GM19238 (cell line): ENCODE measurements around the gene FAM241A.
A peak's percentile ranks its signal among the peaks of the same experiment; 100 is the strongest.
"Not testable (repeated sequence)": the region's sequence is repeated elsewhere in the genome, so short reads cannot be mapped to it uniquely, and the experiment has no call there.

Source experiments
- DNase-seq: peaks from one replicate; pipeline ENCODE4 v3.0.0; 2011; ENCODE audit warnings: low spot score; ENCODE audit not compliant: insufficient read length

The FAM241A gene

DNA sequence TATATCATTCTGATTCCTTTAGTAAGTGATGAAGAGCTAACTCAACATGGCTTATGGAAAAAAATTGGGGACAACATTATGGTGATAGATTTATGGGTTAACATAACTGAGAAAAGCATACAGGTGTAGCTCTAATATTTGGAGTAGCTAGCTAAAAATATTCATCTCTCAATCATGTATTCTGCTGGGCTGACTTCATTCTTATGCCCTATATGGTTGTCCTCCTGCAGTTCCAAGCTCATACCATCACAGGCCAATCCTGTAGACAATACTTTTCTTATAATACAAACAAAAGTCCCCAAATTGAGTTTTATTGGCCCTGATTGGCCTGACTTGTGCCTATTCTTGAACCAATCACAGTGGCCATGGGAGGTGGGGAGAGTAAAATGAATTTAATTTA is 6.7 kb upstream of the FAM241A start:
- no peak for DNase-seq

DNA sequence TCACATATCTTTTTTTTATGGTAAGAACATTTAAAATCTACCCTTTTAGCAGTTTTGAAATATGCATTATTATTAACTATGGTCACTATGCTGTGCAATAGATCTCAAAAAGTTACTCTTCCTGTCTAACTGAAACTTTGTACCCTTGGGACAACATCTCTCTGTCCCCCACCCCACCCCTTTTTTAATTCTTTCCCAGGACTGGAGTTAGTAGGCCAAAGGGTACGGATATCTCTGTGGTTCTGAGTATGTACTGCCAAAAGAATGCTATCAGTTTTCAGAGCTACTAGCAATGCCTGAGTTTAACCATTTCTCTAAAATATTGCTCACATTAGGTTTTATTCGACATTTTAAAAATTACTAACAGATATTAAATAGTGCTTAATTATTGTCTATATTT is 4.7 kb upstream of the FAM241A start:
- no peak for DNase-seq

DNA sequence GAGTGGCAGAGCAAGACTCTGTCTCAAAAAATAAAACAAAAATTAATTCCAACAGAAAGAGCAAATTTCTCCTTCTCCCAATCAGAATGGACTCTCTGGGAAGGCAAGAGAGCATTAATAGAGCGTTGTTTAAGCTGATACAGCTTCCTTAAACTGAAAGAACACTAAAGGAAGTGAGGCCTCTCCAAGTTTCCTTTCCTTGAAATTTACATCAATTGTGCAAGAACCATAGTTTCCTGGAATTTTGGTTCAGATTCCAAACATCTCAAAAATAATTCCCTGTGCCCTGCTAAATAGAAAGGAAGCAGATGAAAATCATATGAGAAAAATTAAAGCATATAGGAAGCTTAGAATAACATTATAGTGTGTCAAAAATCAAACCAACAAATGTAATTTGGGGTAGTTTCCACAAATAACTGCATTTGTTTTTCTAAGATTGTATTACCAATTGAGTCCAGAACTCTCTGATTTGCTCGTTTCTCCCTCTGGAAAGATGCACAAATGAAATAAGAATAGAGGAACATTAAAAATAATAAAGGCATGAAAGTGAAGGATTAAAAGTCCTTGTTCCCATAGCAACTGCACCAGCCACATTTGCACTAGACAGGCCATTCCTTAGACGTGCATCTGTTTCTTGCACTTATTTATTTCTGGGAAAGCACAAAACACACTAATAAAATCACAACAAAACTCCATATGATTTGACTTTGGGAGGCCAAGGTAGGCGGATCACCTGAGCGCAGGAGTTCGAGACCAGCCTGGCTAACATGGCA is 3.7 kb upstream of the FAM241A start:
- DNase-seq = no peak

DNA sequence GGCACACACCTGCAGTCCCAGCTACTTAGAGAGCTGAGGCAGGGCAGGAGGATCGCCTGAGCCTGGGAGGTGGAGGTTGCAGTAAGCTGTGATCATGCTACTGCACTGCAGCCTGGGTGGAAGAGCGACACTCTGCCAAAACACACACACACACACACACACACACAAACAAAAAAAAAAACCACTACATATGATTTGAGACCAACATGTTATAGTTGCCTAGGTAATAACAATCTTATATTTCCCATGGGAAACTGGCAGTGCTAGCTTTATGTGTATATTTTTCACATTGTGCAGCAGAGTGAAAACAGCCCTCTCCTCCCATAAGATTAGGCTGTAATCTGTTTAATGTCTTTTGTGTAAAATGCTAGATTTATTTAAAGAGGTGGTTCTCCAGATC is 3.1 kb upstream of the FAM241A start:
- no peak for DNase-seq

DNA sequence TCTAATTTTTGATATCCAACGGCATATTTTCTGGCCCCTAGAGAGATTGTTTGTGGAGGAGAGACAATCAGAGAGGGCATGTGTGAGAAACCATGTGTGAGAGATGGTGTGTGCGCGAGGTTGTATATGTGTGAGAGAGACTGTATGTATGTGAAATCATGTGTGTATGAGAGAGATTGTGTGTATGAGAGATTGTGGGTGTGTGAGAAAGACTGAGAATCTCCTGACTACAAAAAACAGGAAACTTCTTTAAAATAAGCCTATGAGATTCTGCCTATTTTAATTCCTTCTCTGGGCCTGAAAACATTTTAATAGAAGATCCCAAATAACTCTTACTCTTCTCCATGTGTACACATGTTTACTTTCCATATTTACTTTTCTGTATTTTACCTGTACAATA is 1.5 kb upstream of the FAM241A start:
- no peak for DNase-seq

DNA sequence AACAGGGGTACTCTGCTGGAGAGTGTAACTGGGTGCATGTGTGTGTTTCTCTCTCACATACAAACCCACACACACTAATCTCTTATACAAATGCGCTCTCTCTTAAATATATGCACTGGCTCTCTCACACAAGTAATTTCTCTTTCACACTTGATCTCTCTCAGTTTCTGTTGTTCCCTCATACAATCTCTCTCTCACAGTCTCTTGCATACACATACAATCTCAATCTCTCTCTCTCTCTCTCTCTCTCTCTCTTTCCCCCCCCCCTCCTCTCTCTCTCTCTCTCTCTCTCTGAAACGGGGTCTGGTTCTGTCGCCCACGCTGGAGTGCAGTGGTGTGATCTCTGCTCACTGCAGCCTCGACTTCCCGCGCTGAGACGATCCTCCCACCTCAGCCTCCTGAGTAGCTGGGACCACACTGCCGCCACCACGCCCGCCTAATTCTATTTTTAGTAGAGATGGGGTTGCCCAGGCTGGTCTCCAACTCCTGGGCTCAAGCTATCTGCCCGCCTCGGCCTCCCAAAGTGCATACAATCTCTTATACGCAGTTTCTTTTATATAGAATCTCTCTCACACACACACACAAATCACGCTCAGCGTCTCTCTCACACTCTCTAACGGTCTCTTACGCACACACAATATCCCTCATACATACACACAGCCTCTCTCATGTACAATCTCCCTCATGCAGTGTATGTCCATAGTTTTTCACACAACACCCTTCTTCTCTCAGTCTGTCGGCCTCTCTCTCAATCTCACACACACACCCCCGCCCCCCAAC is 518 bp upstream of the FAM241A start:
- no peak for DNase-seq

DNA sequence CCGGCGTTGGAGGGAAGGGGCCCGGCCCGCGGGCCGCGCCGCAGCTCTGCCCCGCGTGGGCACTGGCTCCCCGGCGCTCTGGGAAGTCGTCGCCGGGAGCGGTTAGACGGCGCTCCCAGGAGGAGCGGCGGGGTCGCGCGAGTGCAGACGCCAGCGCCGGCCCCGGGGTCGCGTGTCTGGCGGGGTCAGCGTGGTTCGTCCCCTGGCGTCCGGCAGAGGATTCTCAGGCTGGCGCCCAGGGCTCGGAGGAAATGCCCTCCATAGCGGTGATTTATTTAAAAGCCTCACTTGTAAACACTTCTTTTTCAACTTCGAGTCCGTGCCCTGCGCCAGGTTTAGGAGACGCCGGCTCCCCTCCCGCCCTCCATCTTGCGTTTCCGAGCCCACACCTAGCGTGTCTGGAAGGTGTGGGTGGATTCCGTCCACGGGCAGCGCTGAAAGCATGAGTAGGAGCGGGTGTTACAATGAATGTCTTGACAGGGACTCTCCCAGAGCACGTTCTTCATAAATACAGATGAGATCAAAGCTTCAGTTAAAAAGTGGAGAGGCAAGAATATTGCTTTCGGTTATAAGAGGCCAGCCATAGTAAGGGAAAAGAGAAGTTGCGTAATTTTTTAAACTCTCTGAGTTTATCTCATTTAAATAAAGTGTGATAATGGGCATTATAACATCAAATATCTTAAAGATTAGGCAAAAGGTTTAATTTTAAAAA is 692 bp downstream of the FAM241A start:
- peak; percentile 55 for DNase-seq

DNA sequence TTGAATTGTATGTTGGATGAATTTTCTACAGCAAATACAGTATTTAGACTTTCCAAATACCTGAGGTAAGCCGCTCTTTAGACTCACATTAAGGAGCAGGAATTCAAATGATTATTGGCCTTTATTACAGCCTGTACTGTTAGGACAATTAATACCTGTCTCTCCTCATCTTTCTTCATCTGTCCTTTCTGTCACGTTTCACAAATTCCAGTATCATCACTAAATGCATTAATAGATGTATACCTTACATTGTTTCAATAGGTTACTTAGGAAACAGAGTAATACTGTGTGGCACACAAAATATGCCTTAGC is 1.2 kb downstream of the FAM241A start:
- no peak for DNase-seq

DNA sequence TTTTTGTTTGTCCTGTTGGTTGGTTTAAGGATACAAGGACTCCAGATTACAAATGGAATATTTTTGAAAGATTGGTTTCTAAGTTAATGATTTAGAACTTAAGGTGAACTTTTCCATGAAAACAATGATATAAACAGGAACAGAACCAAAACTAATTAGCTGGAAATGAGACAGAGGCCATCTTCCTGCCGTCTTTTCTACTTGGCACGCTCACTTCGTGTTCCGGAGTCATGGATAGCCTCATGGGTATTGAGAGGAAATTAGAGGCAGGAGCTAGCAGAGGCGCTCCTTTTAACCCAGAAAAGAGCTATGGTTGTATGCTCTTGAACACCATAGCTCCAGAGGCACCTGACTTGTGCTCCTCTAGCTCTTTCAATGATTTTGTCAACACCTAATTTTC is 2.4 kb downstream of the FAM241A start:
- DNase-seq = no peak

DNA sequence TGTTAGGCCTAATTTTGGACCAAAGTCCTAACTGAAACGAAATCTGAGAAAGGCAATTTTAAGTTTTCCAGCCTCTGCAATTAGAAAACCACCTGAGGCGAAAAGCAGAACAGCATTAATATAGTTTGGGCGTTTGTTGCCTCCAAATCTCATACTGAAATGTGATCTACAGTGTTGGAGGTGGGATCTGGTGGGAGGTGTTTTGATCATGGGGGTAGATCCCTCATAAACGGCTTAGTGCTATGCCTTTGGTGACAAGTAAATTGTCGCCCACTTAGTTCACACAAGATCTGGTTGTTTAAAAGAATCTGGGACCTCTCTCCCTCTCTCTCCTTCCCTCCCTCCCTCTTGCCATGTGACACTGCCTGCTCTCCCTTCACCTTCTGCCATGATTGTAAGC is 5.7 kb downstream of the FAM241A start:
- no peak for DNase-seq

DNA sequence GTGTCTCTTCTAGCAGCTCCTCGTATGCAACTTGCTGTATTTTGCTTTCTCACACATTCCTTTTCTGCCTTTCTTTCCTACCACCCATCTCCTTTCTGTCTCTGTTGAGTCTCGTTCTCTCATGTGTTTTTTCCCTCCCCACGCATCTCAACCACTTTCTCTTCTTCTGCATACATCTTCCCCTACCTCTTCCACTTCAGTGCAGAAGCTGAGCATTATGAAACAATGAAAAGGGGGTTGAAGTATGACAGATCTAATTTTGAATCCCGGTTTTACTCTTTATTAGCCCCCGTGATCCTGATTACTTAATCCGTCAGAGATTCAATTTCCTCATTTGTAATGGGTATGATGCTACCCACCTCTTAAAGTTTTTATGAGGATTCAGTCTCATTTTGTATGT is 7.3 kb downstream of the FAM241A start:
- DNase-seq = no peak

DNA sequence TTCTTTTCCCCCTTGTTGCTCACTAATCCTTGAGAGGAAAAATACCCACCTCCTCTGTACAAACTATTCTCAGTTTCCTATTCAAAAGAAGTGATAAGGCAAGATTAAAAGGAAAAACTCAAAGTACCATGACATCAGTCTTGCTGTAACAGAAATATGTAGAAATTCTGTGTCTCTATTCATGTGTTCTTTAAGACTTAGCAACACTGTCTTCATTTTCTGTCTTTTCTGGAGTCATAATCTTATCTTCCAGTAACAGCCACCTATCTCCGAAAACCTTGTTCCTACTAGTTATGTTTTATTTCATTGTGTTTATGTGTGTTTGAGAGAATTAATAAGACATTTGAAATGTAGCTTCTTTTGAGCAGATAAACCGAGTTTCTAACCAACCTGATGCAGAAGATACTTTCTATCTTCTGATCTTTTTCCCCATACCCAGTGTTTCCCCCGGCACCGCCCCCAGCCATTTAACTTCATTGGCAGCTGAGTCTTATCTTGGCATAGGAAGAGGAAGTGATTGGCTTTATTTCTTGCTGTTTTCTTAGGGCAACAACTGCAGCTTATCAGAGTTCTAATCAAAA is 8.0 kb downstream of the FAM241A start:
- no peak for DNase-seq

DNA sequence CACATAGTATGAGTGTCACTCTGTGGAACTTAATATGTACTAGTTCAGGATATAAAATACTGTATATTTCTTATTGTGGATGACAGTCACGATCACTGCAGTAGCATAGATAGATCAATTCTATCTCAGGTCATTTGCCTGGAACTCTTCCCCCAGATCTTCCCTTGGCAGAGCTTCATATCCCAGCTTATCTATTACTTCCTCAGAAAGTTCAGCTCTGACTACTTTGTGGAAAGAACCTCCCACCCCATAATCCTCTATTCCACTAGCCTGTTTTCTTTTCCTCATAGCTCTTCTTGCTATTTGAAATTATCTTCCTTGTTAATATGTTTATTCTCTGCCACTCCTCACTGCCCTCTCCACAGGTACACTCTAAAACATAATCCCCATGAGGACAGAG is 10.9 kb downstream of the FAM241A start:
- DNase-seq = no peak

DNA sequence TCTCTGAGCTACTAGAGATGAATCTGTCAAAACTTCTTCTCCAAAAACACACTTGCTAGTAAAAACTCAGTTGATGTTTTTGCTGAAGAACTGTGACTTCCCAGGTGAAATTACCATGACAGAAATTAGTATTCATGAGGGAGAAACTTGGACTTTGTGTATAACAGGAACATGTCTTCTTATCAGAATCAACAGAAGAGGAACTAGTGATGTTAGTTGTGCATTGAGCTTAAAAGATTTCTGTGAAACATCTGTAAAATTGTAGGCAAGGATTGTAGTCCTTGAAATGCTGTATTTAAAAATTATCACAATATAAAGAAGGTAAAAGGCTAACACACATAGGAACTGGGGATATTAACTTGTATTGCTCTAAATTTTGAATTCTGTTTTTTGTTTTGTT is 11.3 kb downstream of the FAM241A start:
- DNase-seq = no peak

DNA sequence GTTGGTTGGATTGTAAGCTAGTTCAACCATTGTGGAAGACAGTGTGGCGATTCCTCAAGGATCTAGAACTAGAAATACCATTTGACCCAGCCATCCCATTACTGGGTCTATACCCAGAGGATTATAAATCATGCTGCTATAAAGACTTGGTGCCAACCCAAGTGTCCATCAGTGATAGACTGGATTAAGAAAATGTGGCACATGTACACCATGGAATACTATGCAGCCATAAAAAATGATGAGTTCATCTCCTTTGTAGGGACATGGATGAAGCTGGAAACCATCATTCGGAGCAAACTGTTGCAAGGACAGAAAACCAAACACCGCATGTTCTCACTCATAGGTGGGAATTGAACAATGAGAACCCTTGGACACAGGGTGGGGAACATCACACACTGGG is 18.5 kb downstream of the FAM241A start:
- DNase-seq = not testable (repeated sequence)

DNA sequence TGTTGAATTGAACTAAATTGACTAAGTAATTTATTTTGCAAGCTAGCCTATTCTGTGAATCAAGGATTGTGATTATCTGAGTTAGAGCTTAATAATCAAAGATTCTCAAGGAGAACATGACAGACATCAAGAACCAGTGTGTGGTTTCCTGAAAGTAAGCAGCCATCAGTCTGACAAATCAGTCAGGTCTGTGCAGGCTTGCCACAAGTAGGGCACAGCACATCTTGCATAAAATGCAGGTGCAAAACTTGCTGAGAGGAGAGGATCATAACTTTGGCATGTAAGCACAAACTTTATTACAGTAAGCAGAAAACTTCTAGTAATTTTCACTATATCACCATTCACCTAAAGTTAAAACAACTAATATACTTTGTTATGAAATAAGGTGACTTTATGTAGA is 22.5 kb downstream of the FAM241A start:
- DNase-seq = no peak

DNA sequence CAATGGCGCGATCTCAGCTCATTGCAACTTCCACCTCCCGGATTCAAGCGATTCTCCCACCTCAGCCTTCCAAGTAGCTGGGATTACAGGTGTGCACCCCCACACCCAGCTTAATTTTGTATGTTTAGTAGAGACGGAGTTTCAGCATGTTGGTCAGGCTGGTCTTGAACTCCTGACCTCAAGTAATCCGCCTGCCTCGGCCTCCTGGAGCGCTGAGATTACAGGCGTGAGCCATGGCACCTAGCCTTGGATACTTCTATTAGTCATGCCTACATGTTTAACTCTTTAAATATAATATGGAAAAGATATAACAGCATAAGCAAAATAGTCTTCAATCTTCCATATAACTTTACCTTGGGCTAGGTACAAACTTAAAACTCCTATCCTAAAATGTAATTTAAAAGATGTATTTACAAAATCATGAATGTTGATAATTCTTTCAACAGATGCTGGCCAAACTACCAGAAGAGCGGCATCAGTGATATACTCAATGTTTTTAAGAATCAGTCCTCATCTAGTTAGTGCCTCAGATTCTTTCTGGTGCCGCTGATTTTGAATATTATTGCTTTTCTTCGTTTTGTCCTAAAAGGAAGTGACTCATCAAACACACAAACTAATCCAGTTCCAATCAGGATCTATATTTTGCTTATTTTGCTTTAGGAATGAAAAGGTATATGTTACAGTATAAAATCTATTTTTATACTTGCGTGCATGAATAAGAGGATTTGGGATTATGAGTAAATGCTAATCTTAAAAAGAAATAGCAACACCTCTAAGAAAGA is 23.7 kb downstream of the FAM241A start:
- no peak for DNase-seq

DNA sequence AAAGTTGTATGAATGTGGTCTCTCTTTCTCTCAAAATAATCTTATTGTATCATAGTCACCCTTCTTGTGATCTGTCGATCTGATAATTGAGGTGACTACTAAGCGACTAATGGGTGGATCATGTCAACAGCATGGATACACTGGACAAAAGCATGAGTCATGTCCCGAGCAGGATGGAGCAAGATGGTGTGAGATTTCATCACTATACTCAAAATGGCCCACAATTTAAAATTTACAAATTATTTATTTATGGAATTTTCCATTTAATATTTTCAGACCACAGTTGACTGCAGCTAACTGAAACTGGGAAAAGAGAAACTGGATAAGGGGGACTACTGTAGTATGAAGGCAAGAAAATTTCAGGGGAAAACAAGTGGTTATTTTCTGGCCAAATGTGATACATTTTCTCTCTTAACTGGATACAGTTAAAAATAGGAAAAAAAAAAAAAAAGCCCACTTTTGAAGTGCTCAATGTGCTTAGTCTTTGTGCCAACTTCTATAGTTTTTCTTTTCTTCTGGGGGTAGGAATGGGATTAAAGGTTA is 25.3 kb downstream of the FAM241A start:
- DNase-seq = no peak

DNA sequence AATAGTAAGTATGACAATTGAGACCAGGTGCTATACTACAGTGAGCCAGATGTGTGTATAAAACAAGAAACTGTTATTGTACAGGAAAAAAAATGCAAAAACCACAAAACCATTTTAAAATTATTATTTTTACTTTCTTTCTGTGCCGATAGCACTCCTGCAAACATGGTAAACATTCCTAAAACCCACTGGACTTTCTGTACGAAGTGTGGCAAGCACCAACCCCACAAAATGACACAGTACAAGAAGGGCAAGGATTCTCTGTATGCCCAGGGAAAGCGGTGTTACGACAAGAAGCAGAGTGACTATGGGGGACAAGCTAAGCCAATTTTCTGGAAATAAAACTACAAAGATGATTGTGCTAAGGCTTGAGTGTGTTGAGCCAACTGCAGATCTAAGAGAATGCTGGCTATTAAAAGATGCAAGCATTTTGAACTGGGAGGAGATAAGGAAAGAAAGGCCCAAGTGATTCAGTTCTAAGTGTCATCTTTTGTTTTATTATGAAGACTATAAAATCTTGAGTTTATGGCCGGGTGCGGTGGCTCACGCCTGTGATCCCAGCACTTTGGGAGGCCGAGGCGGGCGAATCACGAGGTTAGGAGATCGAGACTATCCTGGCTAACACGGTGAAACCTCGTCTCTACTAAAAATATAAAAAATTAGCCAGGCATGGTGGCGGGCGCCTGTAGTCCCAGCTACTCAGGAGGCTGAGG is 26.0 kb downstream of the FAM241A start:
- not testable (repeated sequence) for DNase-seq

DNA sequence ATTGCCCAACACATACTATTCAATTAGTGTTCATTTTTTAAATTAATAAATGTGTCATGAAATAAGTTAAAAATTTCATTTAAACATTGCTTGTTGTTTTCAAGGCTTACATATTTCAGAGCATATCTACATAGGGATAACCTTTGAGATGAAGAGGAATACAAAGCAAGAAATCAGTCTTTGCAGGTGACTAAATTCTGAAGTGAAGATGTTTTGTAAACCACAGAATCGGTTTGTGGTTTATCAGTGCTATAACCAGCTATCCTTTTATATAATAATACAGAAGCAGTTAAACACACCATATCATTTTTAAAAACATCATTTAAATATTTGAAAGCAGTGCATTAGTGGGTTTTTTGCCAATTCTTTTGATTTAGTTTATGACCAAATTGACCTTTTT is 26.9 kb downstream of the FAM241A start:
- DNase-seq = no peak
